Naive thymus-derived CD4-positive, alpha-beta T cell (primary cell): Measurements from ENCODE around the gene PSMB7. TPM values are rescaled to one million over a fixed set of nuclear protein-coding genes. Genes with fewer than 3 reads are reported as not detected.

ENCODE experiments used
- ATAC-seq: fragments of 150-1000 bp; cut with Tn5 transposase; 2 replicates; pipeline ENCODE4 v1.10.0; 2021; ENCODE audit warnings: mild to moderate bottlenecking, moderate library complexity
- CTCF ChIA-PET: fragments of 350-600 bp; sonication (Branson Sonifier 250); formaldehyde crosslinking; loops from one replicate; lab custom pipeline; 2021; ENCODE audit warnings: antibody characterized with exemption; lab: Charles Lee
- POLR2A ChIA-PET: fragments of 350-600 bp; sonication (Branson Sonifier 250); formaldehyde crosslinking; loops from one replicate; lab custom pipeline; 2021; ENCODE audit warnings: antibody characterized with exemption, inconsistent platforms; lab: Charles Lee
- DNase-seq, 9 donors: peaks; one replicate each; pipeline versions ENCODE4 v3.0.0 to v3.0.0-alpha.2; 2020 to 2022; ENCODE audit warnings: mixed read lengths in 1 of 9
- H3K27ac ChIP-seq: one replicate; pipeline ENCODE4 v1.7.0; 2013; ENCODE audit warnings: mild to moderate bottlenecking, low read depth, low read length, moderate library complexity
- H3K27me3 ChIP-seq, 2 donors: one replicate each; pipeline ENCODE4 v1.7.0; 2013; ENCODE audit warnings: low read length in 2 of 2, mild to moderate bottlenecking in 2 of 2, moderate library complexity in 2 of 2; ENCODE audit not compliant: control insufficient read depth in 2 of 2, insufficient read depth in 2 of 2
- H3K36me3 ChIP-seq, 3 experiments: 1 replicate in 2 of 3; 2 replicates in 1 of 3; pipeline ENCODE4 v1.7.0; 2013; ENCODE audit warnings: low read length in 3 of 3, mild to moderate bottlenecking in 3 of 3, moderate library complexity in 1 of 3; ENCODE audit not compliant: insufficient read depth in 3 of 3, control insufficient read depth in 2 of 3
- H3K4me1 ChIP-seq, 2 donors: one replicate each; pipeline ENCODE4 v1.7.0; 2013; ENCODE audit warnings: low read length in 2 of 2, mild to moderate bottlenecking in 2 of 2, moderate library complexity in 1 of 2; ENCODE audit not compliant: control insufficient read depth in 2 of 2, insufficient read depth in 2 of 2
- H3K4me3 ChIP-seq: 2 replicates; pipeline ENCODE4 v1.7.0; 2013; ENCODE audit warnings: mild to moderate bottlenecking, low read length
- H3K9me3 ChIP-seq, 3 experiments: 1 replicate in 2 of 3; 2 replicates in 1 of 3; pipeline ENCODE4 v1.7.0; 2013; ENCODE audit warnings: low read length in 3 of 3; ENCODE audit not compliant: control insufficient read depth in 2 of 3
- H3K27ac Mint-ChIP-seq, 9 donors: one replicate each; pipeline ENCODE4 v1.8.0; 2020 to 2022; ENCODE audit warnings: mixed read lengths in 9 of 9, mild to moderate bottlenecking in 8 of 9, moderate library complexity in 5 of 9, inconsistent platforms in 2 of 9
- H3K27me3 Mint-ChIP-seq, 5 donors: one replicate each; pipeline ENCODE4 v1.8.0; 2021 to 2022; ENCODE audit warnings: mixed read lengths in 5 of 5, mild to moderate bottlenecking in 1 of 5
- H3K36me3 Mint-ChIP-seq, 5 donors: one replicate each; pipeline ENCODE4 v1.8.0; 2020 to 2022; ENCODE audit warnings: mixed read lengths in 5 of 5, mild to moderate bottlenecking in 3 of 5, inconsistent platforms in 1 of 5
- H3K4me1 Mint-ChIP-seq, 7 donors: one replicate each; pipeline ENCODE4 v1.8.0; 2020 to 2022; ENCODE audit warnings: mixed read lengths in 7 of 7, mild to moderate bottlenecking in 3 of 7, inconsistent platforms in 1 of 7
- H3K4me3 Mint-ChIP-seq, 10 donors: one replicate each; pipeline ENCODE4 v1.8.0; 2020 to 2022; ENCODE audit warnings: mild to moderate bottlenecking in 10 of 10, mixed read lengths in 10 of 10, moderate library complexity in 6 of 10, inconsistent platforms in 2 of 10
- H3K9me3 Mint-ChIP-seq, 11 donors: one replicate each; pipeline ENCODE4 v1.8.0; 2020 to 2022; ENCODE audit warnings: mixed read lengths in 11 of 11, mild to moderate bottlenecking in 4 of 11, inconsistent platforms in 1 of 11, moderate library complexity in 1 of 11
- intact Hi-C, 2 donors: fragments of 100-400 bp; cut with micrococcal nuclease; formaldehyde crosslinking; loops; one replicate each; pipeline ENCODE4 v1.15.1; 2023
- polyA plus RNA-seq, 2 donors: library from polyadenylated mRNA; unstranded; fragments of 300-500 nt; fragmentation: Illumina TruSeq; gene quantifications; one replicate each; pipeline ENCODE4 v1.2.3, GENCODE V29; 2021
- total RNA-seq, 6 experiments: library from RNA in 5 of 6; stranded (reverse) in 5 of 6; gene quantifications; 1 replicate in 5 of 6; 2 replicates in 1 of 6; pipeline ENCODE4 v1.2.3 and lab custom pipeline; 2021 to 2026

Gene PSMB7
- total and polyA plus RNA-seq, 7 experiments from 2014 or later = 59.4 to 203 (median 73.9) TPM

DNA sequence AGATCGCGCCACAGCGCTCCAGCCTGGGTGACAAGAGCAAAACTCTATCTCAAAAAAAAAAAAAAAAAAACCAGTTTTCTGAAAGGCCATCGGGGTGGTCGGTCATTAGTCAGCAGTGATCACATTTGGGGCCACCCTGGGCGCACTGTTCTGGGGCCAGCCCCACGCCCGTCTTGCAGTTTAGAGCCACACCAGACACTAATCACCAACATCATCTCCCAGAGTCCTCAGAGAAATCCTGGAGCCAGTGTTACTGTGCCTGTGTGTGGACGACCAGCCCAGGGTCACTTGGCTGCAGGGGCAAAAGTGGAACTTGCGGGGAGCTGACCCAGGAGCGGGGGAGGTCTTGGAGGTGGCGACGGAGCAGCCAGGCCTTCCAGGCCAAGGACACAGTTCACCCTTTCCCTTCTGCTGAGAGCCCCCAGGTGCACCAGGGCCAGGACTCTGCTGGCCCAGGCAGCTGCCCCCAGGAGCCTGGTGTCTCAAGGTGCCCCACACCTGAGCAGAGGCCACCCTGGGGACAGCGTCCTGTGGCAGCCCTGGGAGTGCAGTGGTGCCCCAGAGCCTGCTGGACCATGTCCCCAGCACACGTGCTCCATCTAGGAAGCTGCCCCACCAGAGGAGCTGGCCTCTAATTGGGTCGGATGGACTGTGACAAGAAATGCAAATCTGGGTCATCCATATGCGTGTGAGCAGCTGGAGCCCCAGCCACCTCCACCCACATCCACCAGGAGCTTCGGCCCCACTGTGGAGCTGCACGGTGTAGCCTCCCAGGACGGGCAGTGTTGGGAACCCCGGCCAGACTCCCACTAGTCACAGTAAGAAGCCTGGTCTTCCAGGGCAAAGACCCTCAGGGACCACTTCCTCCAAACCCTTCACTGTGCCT, 106.4 kb downstream of the PSMB7 start:
- no peaks in the 10 kb centered on the region for H3K9me3 Mint-ChIP-seq
- ChIA-PET POLR2A (no interaction called here), CTCF (interaction anchor here (0.6 kb wide), 1 partner anchor 15 kb away, joined by 3 read pairs; no protein-coding TSS in a partner anchor)
- Histone ChIP-seq H3K27me3 (no peaks in the 10 kb centered on the region), H3K9me3 (no peaks in the 10 kb centered on the region), H3K4me3 (no peak overlapping the region), H3K4me1 (no peaks in the 10 kb centered on the region), H3K27ac (no peak overlapping the region), H3K36me3 (no peaks in the 10 kb centered on the region)
- no peaks in the 10 kb centered on the region for H3K27me3 Mint-ChIP-seq
- DNase-seq = no peak
- no peak overlapping the region for H3K27ac Mint-ChIP-seq
- intact Hi-C loops = no loop called here
- H3K36me3 Mint-ChIP-seq = no peaks in the 10 kb centered on the region
- ATAC-seq = no peak
- no peak overlapping the region for H3K4me3 Mint-ChIP-seq
- H3K4me1 Mint-ChIP-seq = peaks cover 0 to 2% (median 0%) of the 10 kb centered on the region in 7 donors

DNA sequence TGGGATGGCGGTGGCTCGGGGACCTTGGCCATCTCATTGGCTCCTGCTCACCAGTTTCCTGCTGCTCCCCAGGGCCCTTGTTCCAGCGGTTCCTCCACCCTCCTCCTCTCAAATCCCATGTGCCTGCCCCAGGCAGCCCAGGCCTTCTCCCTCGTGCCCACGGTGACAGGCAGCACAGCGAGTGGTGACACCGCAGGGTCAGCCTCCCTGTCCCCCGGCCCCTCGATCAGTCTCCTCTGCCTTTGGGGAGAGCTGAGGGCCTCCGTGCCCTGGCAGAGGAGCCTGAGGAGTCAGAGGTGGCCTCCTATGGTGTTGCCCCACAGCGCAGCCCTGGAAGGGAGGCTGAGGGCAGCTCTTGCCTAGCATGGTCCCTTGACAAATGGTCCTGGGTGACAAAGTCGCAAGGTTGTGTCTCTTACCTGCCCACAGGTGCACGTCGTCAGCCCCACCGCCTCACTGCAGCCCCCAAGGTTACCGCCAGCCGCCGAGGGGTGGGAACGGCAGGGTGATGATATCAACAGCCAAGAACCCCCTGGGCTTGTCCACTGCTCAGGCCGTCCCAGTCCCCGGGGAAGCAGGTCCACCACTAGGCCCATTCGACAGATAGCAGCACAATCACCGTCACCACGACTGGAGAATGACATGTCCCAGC, 107.7 kb downstream of the PSMB7 start:
- Histone ChIP-seq H3K4me1 (no peaks in the 10 kb centered on the region), H3K4me3 (no peak overlapping the region), H3K9me3 (no peaks in the 10 kb centered on the region), H3K27me3 (no peaks in the 10 kb centered on the region), H3K27ac (no peak overlapping the region), H3K36me3 (no peaks in the 10 kb centered on the region)
- no peaks in the 10 kb centered on the region for H3K27me3 Mint-ChIP-seq
- CTCF ChIA-PET = no interaction called here
- H3K27ac Mint-ChIP-seq = no peak overlapping the region
- no peak overlapping the region for H3K4me3 Mint-ChIP-seq
- intact Hi-C loops = no loop called here
- ATAC-seq = no peak
- no peaks in the 10 kb centered on the region for H3K9me3 Mint-ChIP-seq
- H3K4me1 Mint-ChIP-seq = peaks cover 0 to 2% (median 0%) of the 10 kb centered on the region in 7 donors
- no peak for DNase-seq
- H3K36me3 Mint-ChIP-seq = no peaks in the 10 kb centered on the region
- POLR2A ChIA-PET = no interaction called here

DNA sequence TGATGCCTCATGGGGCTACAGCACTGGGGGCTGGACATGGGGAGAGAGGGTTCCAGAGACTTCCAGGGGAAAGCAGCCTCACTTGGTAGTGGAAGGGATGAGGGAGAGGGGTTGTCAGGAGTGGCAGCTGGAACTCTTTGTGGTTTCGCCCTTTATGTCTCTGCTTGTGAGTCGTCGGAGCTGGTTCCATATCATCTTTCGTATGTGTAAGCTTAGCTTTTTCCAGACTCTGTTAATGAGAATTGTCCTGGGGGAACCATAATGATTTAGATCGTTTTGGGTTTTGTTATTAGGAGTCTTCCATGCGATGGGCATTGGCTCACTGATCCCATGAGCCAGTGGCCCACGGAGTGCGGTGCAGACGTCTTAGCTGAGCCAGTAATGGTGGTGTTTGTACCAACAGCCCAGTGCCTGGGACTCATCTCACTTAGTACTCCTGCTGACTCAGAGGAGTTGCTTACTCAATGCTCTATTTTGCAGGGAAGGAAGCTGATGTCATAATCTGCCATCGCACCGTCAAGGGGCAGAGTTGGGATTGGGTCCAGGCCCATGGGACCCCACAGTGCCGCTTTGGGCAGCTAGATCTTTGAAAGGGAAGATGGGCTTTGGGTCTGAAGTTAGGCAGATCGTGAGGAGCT, 109.0 kb downstream of the PSMB7 start:
- Histone ChIP-seq H3K27me3 (no peaks in the 10 kb centered on the region), H3K36me3 (no peaks in the 10 kb centered on the region), H3K4me1 (no peaks in the 10 kb centered on the region), H3K9me3 (no peaks in the 10 kb centered on the region), H3K4me3 (no peak overlapping the region), H3K27ac (no peak overlapping the region)
- intact Hi-C loops = no loop called here
- Mint-ChIP-seq H3K27ac (no peak overlapping the region), H3K36me3 (no peaks in the 10 kb centered on the region), H3K4me1 (peaks cover 0 to 2% (median 0%) of the 10 kb centered on the region in 7 donors), H3K27me3 (no peaks in the 10 kb centered on the region), H3K9me3 (no peaks in the 10 kb centered on the region), H3K4me3 (no peak overlapping the region)
- ATAC-seq (peak; percentile 41), DNase-seq (no peak)
- ChIA-PET POLR2A (no interaction called here), CTCF (no interaction called here)

- Histone ChIP-seq H3K4me1 (no peaks in the 10 kb centered on the region), H3K27me3 (no peaks in the 10 kb centered on the region), H3K9me3 (no peaks in the 10 kb centered on the region), H3K27ac (no peak overlapping the region), H3K36me3 (no peaks in the 10 kb centered on the region), H3K4me3 (no peak overlapping the region)
- H3K4me1 Mint-ChIP-seq = peaks cover 0 to 10% (median 0%) of the 10 kb centered on the region in 7 donors
- intact Hi-C loops = no loop called here
- CTCF ChIA-PET = no interaction called here
- no peaks in the 10 kb centered on the region for H3K36me3 Mint-ChIP-seq
- H3K9me3 Mint-ChIP-seq = no peaks in the 10 kb centered on the region
- DNase-seq = no peak
- no peak overlapping the region for H3K27ac Mint-ChIP-seq
- no peak for ATAC-seq
- H3K4me3 Mint-ChIP-seq = no peak overlapping the region
- POLR2A ChIA-PET = no interaction called here
- H3K27me3 Mint-ChIP-seq = no peaks in the 10 kb centered on the region
Measured at GRCh38 chr9:124304285-124304684, 111.0 kb downstream of the PSMB7 start.

GRCh38 chr9:124303762-124304161, 111.5 kb downstream of the PSMB7 start:
- no peak for ATAC-seq
- no peak overlapping the region for H3K4me3 Mint-ChIP-seq
- no peaks in the 10 kb centered on the region for H3K36me3 Mint-ChIP-seq
- no peaks in the 10 kb centered on the region for H3K9me3 Mint-ChIP-seq
- intact Hi-C loops = no loop called here
- POLR2A ChIA-PET = no interaction called here
- Histone ChIP-seq H3K4me3 (no peak overlapping the region), H3K27ac (no peak overlapping the region), H3K36me3 (no peaks in the 10 kb centered on the region), H3K27me3 (no peaks in the 10 kb centered on the region), H3K9me3 (no peaks in the 10 kb centered on the region), H3K4me1 (no peaks in the 10 kb centered on the region)
- H3K4me1 Mint-ChIP-seq = peaks cover 0 to 10% (median 0%) of the 10 kb centered on the region in 7 donors
- CTCF ChIA-PET = no interaction called here
- DNase-seq = no peak
- H3K27ac Mint-ChIP-seq = no peak overlapping the region
- no peaks in the 10 kb centered on the region for H3K27me3 Mint-ChIP-seq
